ACC112 (cell line): ENCODE measurements around the gene NUDT16.

ENCODE experiments used
- H2AFZ ChIP-seq: fragments of 200-600 bp; sonication (generic); one replicate; pipeline ENCODE4 v1.6.0; 2017; ENCODE audit warnings: antibody characterized with exemption, low read length; ENCODE audit not compliant: unreplicated experiment
- H3K27ac ChIP-seq: fragments of 200-600 bp; sonication (generic); 2 replicates; pipeline ENCODE4 v1.5.1; 2014; ENCODE audit warnings: low read depth, mild to moderate bottlenecking, antibody characterized with exemption, low read length, moderate library complexity
- H3K27me3 ChIP-seq: fragments of 200-600 bp; sonication (generic); 2 replicates; pipeline ENCODE4 v1.6.1; 2014; ENCODE audit warnings: mild to moderate bottlenecking, antibody characterized with exemption, low read length, moderate library complexity, mixed read lengths; ENCODE audit not compliant: insufficient read depth
- H3K36me3 ChIP-seq: fragments of 200-600 bp; sonication (generic); 2 replicates; pipeline ENCODE4 v1.6.1; 2016; ENCODE audit warnings: mild to moderate bottlenecking, antibody characterized with exemption, low read length, moderate library complexity, mixed read lengths; ENCODE audit not compliant: insufficient read depth
- H3K4me1 ChIP-seq: fragments of 200-600 bp; sonication (generic); one replicate; pipeline ENCODE4 v1.6.1; 2016; ENCODE audit warnings: low read length, mixed read lengths; ENCODE audit not compliant: insufficient read depth, unreplicated experiment, control insufficient read depth
- H3K4me3 ChIP-seq: fragments of 200-600 bp; sonication (generic); 2 replicates; pipeline ENCODE4 v1.5.1; 2014; ENCODE audit warnings: mild to moderate bottlenecking, low read depth, low read length
- H3K79me2 ChIP-seq: fragments of 200-600 bp; sonication (generic); one replicate; pipeline ENCODE4 v1.6.0; 2016; ENCODE audit warnings: low read length; ENCODE audit not compliant: control insufficient read depth, unreplicated experiment, insufficient read depth

Gene NUDT16

GRCh38 chr3:131403216-131403895 lies 21.8 kb downstream of the NUDT16 start:
- Histone ChIP-seq H3K4me3 (no peak overlapping the region), H3K36me3 (no peaks in the 10 kb centered on the region), H3K27me3 (peaks cover 3% of the 10 kb centered on the region; the same call in 1 of the 2 replicates), H3K79me2 (no peaks in the 10 kb centered on the region), H2AFZ (no peak overlapping the region), H3K4me1 (peaks cover 10% of the 10 kb centered on the region), H3K27ac (no peak overlapping the region)

GRCh38 chr3:131405411-131405810 lies 23.8 kb downstream of the NUDT16 start:
- Histone ChIP-seq H3K79me2 (no peaks in the 10 kb centered on the region), H3K4me3 (no peak overlapping the region), H3K36me3 (no peaks in the 10 kb centered on the region), H3K27ac (no peak overlapping the region), H3K4me1 (peaks cover 10% of the 10 kb centered on the region), H3K27me3 (peaks cover 3% of the 10 kb centered on the region; the same call in 1 of the 2 replicates), H2AFZ (no peak overlapping the region)

- Histone ChIP-seq H3K79me2 (no peaks in the 10 kb centered on the region), H3K4me1 (peaks cover 10% of the 10 kb centered on the region), H2AFZ (no peak overlapping the region), H3K36me3 (no peaks in the 10 kb centered on the region), H3K27me3 (peaks cover 3% of the 10 kb centered on the region; the same call in 1 of the 2 replicates), H3K4me3 (no peak overlapping the region), H3K27ac (no peak overlapping the region)
Measured at GRCh38 chr3:131406274-131406673, 24.7 kb downstream of the NUDT16 start.

- no peaks in the 10 kb centered on the region for H3K4me1 ChIP-seq
- no peaks in the 10 kb centered on the region for H3K36me3 ChIP-seq
- no peak overlapping the region for H3K4me3 ChIP-seq
- no peaks in the 10 kb centered on the region for H3K79me2 ChIP-seq
- no peak overlapping the region for H2AFZ ChIP-seq
- no peak overlapping the region for H3K27ac ChIP-seq
- 0 out of 2 replicates have a peak, but pooled peaks cover 2% of the 10 kb centered on the region for H3K27me3 ChIP-seq
Measured at GRCh38 chr3:131417751-131418150, 36.2 kb downstream of the NUDT16 start.

- no peaks in the 10 kb centered on the region for H3K4me1 ChIP-seq
- H3K79me2 ChIP-seq: no peaks in the 10 kb centered on the region
- H3K36me3 ChIP-seq: no peaks in the 10 kb centered on the region
- no peak overlapping the region for H2AFZ ChIP-seq
- peaks cover 13% of the 10 kb centered on the region; the same call in 1 of the 2 replicates for H3K27me3 ChIP-seq
- H3K4me3 ChIP-seq: no peak overlapping the region
- H3K27ac ChIP-seq: no peak overlapping the region
Measured at GRCh38 chr3:131421301-131421700, 39.7 kb downstream of the NUDT16 start.

- no peak overlapping the region for H2AFZ ChIP-seq
- no peaks in the 10 kb centered on the region for H3K36me3 ChIP-seq
- H3K4me3 ChIP-seq: no peak overlapping the region
- no peaks in the 10 kb centered on the region for H3K4me1 ChIP-seq
- no peak overlapping the region for H3K27ac ChIP-seq
- H3K79me2 ChIP-seq: no peaks in the 10 kb centered on the region
- H3K27me3 ChIP-seq: peaks cover 14% of the 10 kb centered on the region
Measured at GRCh38 chr3:131421957-131422498, 40.5 kb downstream of the NUDT16 start.

GRCh38 chr3:131427226-131427625 lies 45.7 kb downstream of the NUDT16 start:
- H3K27me3 ChIP-seq: peaks cover 16% of the 10 kb centered on the region

GRCh38 chr3:131431754-131432153 lies 50.2 kb downstream of the NUDT16 start:
- H3K79me2 ChIP-seq: no peaks in the 10 kb centered on the region

More at GRCh38 chr3:131427226-131427625, 45.7 kb downstream of the NUDT16 start:
- Histone ChIP-seq H3K36me3 (no peaks in the 10 kb centered on the region), H2AFZ (no peak overlapping the region), H3K4me1 (no peaks in the 10 kb centered on the region), H3K27ac (no peak overlapping the region), H3K4me3 (no peak overlapping the region), H3K79me2 (no peaks in the 10 kb centered on the region)

GRCh38 chr3:131432441-131432840 lies 50.9 kb downstream of the NUDT16 start:
- Histone ChIP-seq H3K36me3 (no peaks in the 10 kb centered on the region), H3K27ac (no peak overlapping the region), H3K4me3 (no peak overlapping the region), H3K4me1 (no peaks in the 10 kb centered on the region), H3K27me3 (no peaks in the 10 kb centered on the region; the same call in 1 of the 2 replicates), H2AFZ (no peak overlapping the region), H3K79me2 (no peaks in the 10 kb centered on the region)

More at GRCh38 chr3:131431754-131432153, 50.2 kb downstream of the NUDT16 start:
- no peak overlapping the region for H2AFZ ChIP-seq
- no peak overlapping the region for H3K4me3 ChIP-seq
- no peaks in the 10 kb centered on the region for H3K4me1 ChIP-seq
- H3K36me3 ChIP-seq: no peaks in the 10 kb centered on the region
- H3K27ac ChIP-seq: no peak overlapping the region
- H3K27me3 ChIP-seq: peaks cover 5% of the 10 kb centered on the region

- Histone ChIP-seq H3K79me2 (no peaks in the 10 kb centered on the region), H2AFZ (no peak overlapping the region), H3K4me3 (no peak overlapping the region), H3K27ac (no peak overlapping the region), H3K36me3 (no peaks in the 10 kb centered on the region), H3K4me1 (no peaks in the 10 kb centered on the region), H3K27me3 (no peaks in the 10 kb centered on the region; the same call in 1 of the 2 replicates)
Measured at GRCh38 chr3:131435000-131435399, 53.4 kb downstream of the NUDT16 start.
